HepG2 (cell line): ENCODE results near the gene AGAP1. TPM values are rescaled to one million over a fixed set of nuclear protein-coding genes. Genes with fewer than 3 reads are reported as not detected.

Experiments used
- ATAC-seq: fragments of 200-7000 bp; cut with Tn5 transposase; 3 replicates; pipeline ENCODE4 v1.9.1; 2020; ENCODE audit warnings: mild to moderate bottlenecking, moderate library complexity
- BruUV-seq: library from RNA; stranded (reverse); fragments of 400-500 nt; replicated peaks from 2 replicates; lab custom pipeline; 2021; lab: Mats Ljungman, UMichigan
- CTCF ChIA-PET: fragments of 300-600 bp; formaldehyde crosslinking; extraction: SDS; loops from one replicate; lab custom pipeline; 2021; ENCODE audit warnings: low total read pairs, inconsistent platforms, low intra/inter-chr PET ratio; lab: Yijun Ruan, JAX
- POLR2A ChIA-PET: fragments of 350-600 bp; sonication (Branson Sonifier 250); formaldehyde crosslinking; loops from one replicate; lab custom pipeline; 2020; ENCODE audit warnings: antibody characterized with exemption, inconsistent platforms; lab: Yijun Ruan, JAX
- DNase-seq: peaks from one replicate; pipeline ENCODE4 v3.0.0-alpha.2; 2015; ENCODE audit warnings: low spot score
- FAIRE-seq: peaks from 3 replicates; lab custom pipeline; 2011; peaks lifted over from hg19 to GRCh38; lab: Jason Lieb, UNC
- H2AFZ ChIP-seq: one replicate; pipeline ENCODE4 v1.6.1; 2011; ENCODE audit warnings: low read length, inconsistent platforms
- H3K27ac ChIP-seq: fragments of 300-600 bp; 3 replicates; pipeline ENCODE4 v1.8.0; 2011; ENCODE audit warnings: mixed run types, mild to moderate bottlenecking, mixed read lengths, low read length, inconsistent platforms; ENCODE audit not compliant: insufficient read depth; ENCODE audit errors: extremely low read length
- H3K27me3 ChIP-seq, 2 experiments: fragments of 200-600 bp in 1 of 2; 2 replicates in 1 of 2; 3 replicates in 1 of 2; pipeline versions ENCODE4 v1.6.0 to v1.8.0; 2011; ENCODE audit warnings: low read length in 2 of 2, mild to moderate bottlenecking in 2 of 2, moderate library complexity in 2 of 2, inconsistent platforms in 1 of 2; ENCODE audit not compliant: insufficient read depth in 2 of 2, control insufficient read depth in 1 of 2
- H3K36me3 ChIP-seq, 2 experiments: fragments of 200-600 bp in 1 of 2; replicated peaks in 1 of 2; 2 replicates in 1 of 2; 3 replicates in 1 of 2; pipeline versions ENCODE4 v1.5.1 to v1.8.0; 2011; ENCODE audit warnings: low read length in 2 of 2, inconsistent platforms in 1 of 2; ENCODE audit not compliant: insufficient read depth in 2 of 2, control insufficient read depth in 1 of 2
- H3K4me1 ChIP-seq: 2 replicates; pipeline ENCODE4 v1.5.1; 2012; ENCODE audit warnings: low read length, inconsistent platforms; ENCODE audit not compliant: insufficient read depth
- H3K4me2 ChIP-seq: 2 replicates; pipeline ENCODE4 v1.6.0; 2011; ENCODE audit warnings: low read depth, low read length, inconsistent platforms
- H3K4me3 ChIP-seq, 3 experiments: fragments of 200-600 bp in 1 of 3; sonication (generic), shearing (Covaris generic) in 1 of 3; replicated peaks in 1 of 3; 2 replicates each; pipeline ENCODE4 v1.5.1; 2011 to 2016; ENCODE audit warnings: low read length in 3 of 3, inconsistent platforms in 2 of 3, low read depth in 2 of 3, mild to moderate bottlenecking in 2 of 3, control low read depth in 1 of 3, mixed read lengths in 1 of 3; ENCODE audit not compliant: insufficient read depth in 1 of 3
- H3K79me2 ChIP-seq: one replicate; pipeline ENCODE4 v1.6.1; 2011; ENCODE audit warnings: low read length, inconsistent platforms; ENCODE audit not compliant: insufficient read depth
- H3K9ac ChIP-seq: 2 replicates; pipeline ENCODE4 v1.6.0; 2011; ENCODE audit warnings: mild to moderate bottlenecking, low read depth, low read length, inconsistent platforms; ENCODE audit not compliant: insufficient read depth
- H3K9me3 ChIP-seq: 2 replicates; pipeline ENCODE4 v1.5.1; 2012; ENCODE audit warnings: mild to moderate bottlenecking, low read length
- H4K20me1 ChIP-seq: 2 replicates; pipeline ENCODE4 v1.6.0; 2011; ENCODE audit warnings: inconsistent platforms, mild to moderate bottlenecking, low read length, moderate library complexity; ENCODE audit not compliant: insufficient read depth
- ARNTL ChIP-seq: sonication (generic); formaldehyde crosslinking; IDR thresholded peaks from 2 replicates; pipeline ENCODE4 v1.4.0; 2020; ENCODE audit warnings: mild to moderate bottlenecking, missing genetic modification reagents
- ZNF274 ChIP-seq: sonication (generic); formaldehyde crosslinking; IDR thresholded peaks from 2 replicates; pipeline ENCODE4 v1.5.1; 2020; ENCODE audit warnings: mild to moderate bottlenecking, missing genetic modification reagents
- ZNF629 ChIP-seq: sonication (generic); formaldehyde crosslinking; conservative IDR thresholded peaks from 2 replicates; pipeline ENCODE4 v1.5.0; 2020; ENCODE audit warnings: missing genetic modification reagents
- WGBS: methylation state at CpG from one replicate; pipeline ENCODE4 v1.1.6; 2017; ENCODE audit warnings: low lambda C conversion rate; 5-methylcytosine and 5-hydroxymethylcytosine counted together
- in situ Hi-C: cut with HindIII; loops from 2 replicates; pipeline ENCODE4 v1.10.0; 2017; ENCODE audit warnings: low pct_unique_long_range_greater_than_20kb; ENCODE audit not compliant: extremely low pct_ligation_motif_present
- intact Hi-C: fragments of 100-400 bp; cut with micrococcal nuclease; formaldehyde crosslinking; loops from one replicate; pipeline ENCODE4 v1.10.0; 2022; ENCODE audit not compliant: unreplicated experiment
- polyA plus RNA-seq, 8 experiments: library from polyadenylated mRNA; depleted of rRNA in 3 of 8; stranded (reverse) in 7 of 8; unstranded in 1 of 8; fragments of >200 nt; fragmentation: Illumina TruSeq in 4 of 8; extraction: Trizol in 4 of 8; gene quantifications; 2 replicates each; pipeline versions ENCODE4 v1.2.1 to v1.2.3, GENCODE V29; 2011 to 2016; ENCODE audit warnings: low read depth in 4 of 8, missing spikeins in 1 of 8, mixed read lengths in 1 of 8; ENCODE audit not compliant: insufficient read depth in 1 of 8
- total RNA-seq, 5 experiments: library from RNA; depleted of rRNA; stranded (reverse); fragments of >200 nt; fragmentation: Illumina TruSeq; extraction: Trizol; gene quantifications; 2 replicates each; pipeline ENCODE4 v1.2.3, GENCODE V29; 2016; ENCODE audit warnings: low read depth in 1 of 5

Gene AGAP1
- total and polyA plus RNA-seq, 2 of the 13 experiments (the other 11 are each of a cell fraction or from before 2014, with no cell fraction given) = 21.2 to 32.7 TPM

- peaks cover 34% of the 10 kb centered on the region; the same call in 1 of the 2 replicates for H4K20me1 ChIP-seq
- intact Hi-C loops (no loop called here), in situ Hi-C loops (no loop called here)
- BruUV-seq = no TSS peak
- no peaks in the 10 kb centered on the region; a peak in 2 of 5 replicates for H3K36me3 ChIP-seq
- no peak overlapping the region for H2AFZ ChIP-seq
- H3K9ac ChIP-seq = no peak overlapping the region
- no peak for TF ChIP-seq ARNTL (CRISPR knock-in tag)
- TF ChIP-seq ZNF629 (CRISPR knock-in tag) = peak; percentile 66
- H3K27ac ChIP-seq = no peak overlapping the region
- no peaks in the 10 kb centered on the region for H3K27me3 ChIP-seq
- POLR2A ChIA-PET = no interaction called here
- CTCF ChIA-PET = no interaction called here
- DNase-seq = no peak
- H3K79me2 ChIP-seq = peaks cover 61% of the 10 kb centered on the region
- WGBS = 98% methylated on average over 8 of the region's 8 CpGs
- peaks cover 23% of the 10 kb centered on the region for H3K4me1 ChIP-seq
- H3K9me3 ChIP-seq = no peaks in the 10 kb centered on the region
- no peak overlapping the region for H3K4me3 ChIP-seq
- ATAC-seq = no peak
- no peak overlapping the region for H3K4me2 ChIP-seq
- no peak for FAIRE-seq
These were observed 203.2 kb downstream of the AGAP1 start for GRCh38 chr2:235697041-235697440.

- H3K36me3 ChIP-seq = no peaks in the 10 kb centered on the region; a peak in 2 of 5 replicates
- peaks cover 42% of the 10 kb centered on the region; the same call in 1 of the 2 replicates for H4K20me1 ChIP-seq
- H3K79me2 ChIP-seq = peaks cover 56% of the 10 kb centered on the region
- intact Hi-C loops (no loop called here), in situ Hi-C loops (no loop called here)
- H3K4me3 ChIP-seq = no peak overlapping the region
- DNase-seq (no peak), ATAC-seq (no peak), FAIRE-seq (no peak)
- no peak overlapping the region for H3K9ac ChIP-seq
- no peak for TF ChIP-seq ZNF274 (CRISPR knock-in tag)
- H3K27me3 ChIP-seq = no peaks in the 10 kb centered on the region
- CTCF ChIA-PET = no interaction called here
- H3K27ac ChIP-seq = no peak overlapping the region
- H3K4me1 ChIP-seq = peaks cover 32% of the 10 kb centered on the region
- 91% methylated on average over 9 of the region's 9 CpGs for WGBS
- POLR2A ChIA-PET = no interaction called here
- no peaks in the 10 kb centered on the region for H3K9me3 ChIP-seq
- H3K4me2 ChIP-seq = no peak overlapping the region
- no peak overlapping the region for H2AFZ ChIP-seq
- no TSS peak for BruUV-seq
These were observed 204.2 kb downstream of the AGAP1 start for GRCh38 chr2:235698028-235698427.
